GM18867 (cell line): ENCODE measurements around the gene TRMT10B.

Experiments
- ATAC-seq: cut with Tn5 transposase; IDR thresholded peaks from one replicate; pipeline ENCODE4 v1.9.1; 2021; ENCODE audit warnings: mild to moderate bottlenecking, moderate library complexity; ENCODE audit not compliant: unreplicated experiment

The TRMT10B gene

GRCh38 chr9:37753489-37754190 lies at the start of gene TRMT10B:
TRMT10B (plus strand) TSS chr9:37753805; CDS start chr9:37761932, 8,127 bp downstream.
- ATAC-seq, result peak; percentile 91

- no peak for ATAC-seq
These were observed 47.8 kb upstream of the TRMT10B start for GRCh38 chr9:37705787-37706186.

- no peak for ATAC-seq
These were observed 47.3 kb upstream of the TRMT10B start for GRCh38 chr9:37706290-37706689.

DNA sequence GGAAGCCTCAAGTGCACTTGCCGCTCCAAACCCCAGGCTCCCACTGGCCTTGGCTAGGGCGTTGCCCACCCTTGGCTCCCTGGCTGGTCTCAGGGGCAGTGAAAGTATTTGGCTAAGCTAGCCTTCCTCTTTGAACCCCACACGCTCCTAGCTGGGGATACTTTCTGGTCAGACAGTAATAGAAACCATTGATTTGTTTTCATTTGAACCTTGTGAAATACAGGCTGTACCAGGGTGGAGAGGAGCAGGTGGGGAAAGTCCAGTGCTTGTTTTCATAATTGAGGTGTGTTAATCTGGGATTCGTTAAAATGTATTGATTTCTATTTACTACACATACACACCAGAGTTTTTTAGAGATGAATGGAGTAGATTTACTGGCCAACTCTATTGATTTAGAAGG lies 45.9 kb upstream of the TRMT10B start:
- ATAC-seq, result no peak

- no peak for ATAC-seq
These were observed 43.6 kb upstream of the TRMT10B start for GRCh38 chr9:37710046-37710445.

DNA sequence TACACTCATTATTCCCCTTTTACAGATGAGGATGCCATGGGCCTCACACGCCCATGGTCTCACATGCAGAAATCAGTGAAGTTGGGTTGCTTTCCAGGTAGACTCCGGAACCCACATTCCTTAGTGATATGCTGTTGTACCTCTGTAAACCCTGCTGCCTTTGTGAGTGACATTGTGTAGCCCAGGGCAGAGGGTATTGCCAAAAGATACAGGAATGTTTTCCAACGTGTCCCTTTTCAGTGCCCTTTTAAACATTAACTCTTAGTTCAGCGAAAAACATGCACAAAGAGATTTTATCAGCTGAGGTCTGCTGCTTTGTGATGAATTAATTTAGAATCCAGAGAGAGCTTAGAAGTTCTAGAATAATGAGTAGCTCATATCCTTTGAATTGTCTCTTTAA lies 38.3 kb upstream of the TRMT10B start:
- ATAC-seq, result no peak

- no peak for ATAC-seq
These were observed 37.6 kb upstream of the TRMT10B start for GRCh38 chr9:37715991-37716505.

DNA sequence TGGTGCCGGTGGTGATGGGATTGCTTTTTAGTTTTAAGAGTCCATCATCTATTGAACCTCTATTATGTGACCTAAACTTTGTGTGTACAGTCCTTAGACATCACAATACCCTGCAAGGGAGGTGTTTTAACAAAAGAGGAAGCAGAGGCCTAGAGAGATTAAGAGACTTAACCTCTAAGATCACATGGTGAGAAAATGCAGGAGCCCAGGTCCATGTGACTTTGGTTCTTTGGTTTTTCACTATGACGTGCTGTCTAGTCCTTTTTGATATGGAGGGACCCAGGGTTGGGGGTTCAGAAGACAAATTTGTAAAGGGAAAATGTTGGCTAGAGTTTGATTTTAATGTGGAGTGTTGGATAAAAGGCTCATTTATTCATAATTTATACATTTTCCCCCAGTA lies 34.1 kb upstream of the TRMT10B start:
- no peak for ATAC-seq

GRCh38 chr9:37727013-37727412 lies 26.6 kb upstream of the TRMT10B start:
- ATAC-seq, result no peak

DNA sequence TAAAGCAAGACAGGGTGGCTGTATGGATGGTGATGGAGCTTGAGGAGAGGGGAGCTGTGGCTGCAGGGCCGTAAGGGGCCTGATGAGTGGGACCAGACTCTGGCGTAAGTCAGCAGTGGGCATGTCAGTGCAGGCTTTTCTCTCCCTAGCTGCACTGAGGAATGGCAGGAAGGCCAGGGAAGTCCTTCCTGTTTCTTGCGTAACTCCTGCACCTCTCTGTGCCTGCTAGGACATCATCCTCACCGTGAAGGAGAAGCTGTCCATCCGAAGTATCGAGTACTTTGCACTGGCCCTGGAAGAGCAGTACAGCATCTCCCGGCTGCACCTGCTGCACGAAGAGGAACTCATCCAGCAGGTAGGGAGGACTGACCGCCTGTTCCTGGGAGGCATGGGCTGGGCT lies 24.1 kb upstream of the TRMT10B start:
- ATAC-seq, result no peak

- ATAC-seq, result no peak
These were observed 23.3 kb upstream of the TRMT10B start for GRCh38 chr9:37730256-37730655.

DNA sequence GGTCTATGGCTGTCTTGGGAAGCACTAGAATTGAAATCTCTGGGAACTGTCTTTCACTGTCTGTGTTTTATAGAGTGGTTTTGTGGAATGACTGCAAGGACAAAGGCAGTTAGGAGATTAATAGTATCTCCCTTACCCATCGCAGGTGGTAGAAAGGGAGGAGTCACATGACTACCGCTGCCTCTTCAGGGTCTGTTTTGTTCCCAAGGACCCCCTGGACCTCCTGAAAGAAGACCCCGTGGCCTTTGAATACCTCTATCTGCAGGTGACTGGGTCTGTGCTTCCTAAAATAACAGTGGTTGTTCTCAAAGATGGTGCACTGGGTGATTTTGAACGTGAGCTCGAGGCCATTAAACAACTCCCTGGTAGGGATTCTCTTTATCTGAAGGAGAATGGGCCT lies 22.8 kb upstream of the TRMT10B start:
- no peak for ATAC-seq

DNA sequence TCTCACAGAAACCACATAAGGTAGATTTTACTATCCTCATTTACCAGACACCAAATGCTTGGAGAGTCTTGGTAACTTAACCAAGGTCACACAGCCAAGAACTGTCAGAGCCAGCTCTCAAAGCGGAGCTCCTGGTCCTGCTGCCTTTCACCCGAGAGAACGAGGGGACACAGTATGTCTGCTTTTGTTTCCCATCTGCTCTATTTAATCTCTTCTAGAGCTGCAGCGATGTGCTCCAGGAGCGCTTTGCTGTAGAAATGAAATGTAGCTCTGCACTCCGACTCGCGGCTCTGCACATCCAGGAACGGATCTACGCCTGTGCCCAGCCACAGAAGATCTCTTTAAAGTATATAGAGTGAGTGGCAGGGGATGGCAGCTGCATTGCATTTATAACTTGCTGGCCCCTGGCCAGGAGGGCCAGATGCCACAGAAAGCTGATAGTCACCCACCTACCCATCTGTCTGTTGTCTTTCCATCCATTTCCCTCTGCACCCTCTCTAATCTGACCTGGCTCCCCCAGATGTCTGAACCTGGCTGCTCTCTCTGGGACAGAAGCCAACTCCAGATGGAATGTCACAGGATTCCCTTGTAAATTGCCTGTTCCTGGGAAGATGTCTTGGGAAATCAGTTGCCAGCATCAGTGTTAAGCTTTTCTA lies 21.4 kb upstream of the TRMT10B start:
- ATAC-seq, result no peak

DNA sequence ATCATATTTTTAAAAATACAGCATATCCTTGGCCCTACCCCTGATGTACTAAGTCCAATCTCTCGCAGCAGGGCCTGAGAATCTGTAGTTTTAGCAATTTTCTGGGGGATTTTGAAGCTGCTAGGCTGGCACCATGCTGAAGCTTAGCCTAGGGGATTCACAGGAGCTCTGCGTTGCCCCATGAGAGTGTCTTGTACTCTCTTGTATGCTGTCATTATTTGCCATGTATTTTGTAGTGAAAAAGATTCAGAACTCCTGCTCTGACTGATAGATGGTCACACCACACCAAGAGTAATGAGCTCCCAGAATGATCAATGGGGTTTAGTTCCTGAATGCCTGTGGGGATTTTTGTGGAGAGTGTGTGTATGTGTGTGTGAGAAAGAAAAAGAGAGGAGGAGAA lies 20.7 kb upstream of the TRMT10B start:
- ATAC-seq, result no peak

DNA sequence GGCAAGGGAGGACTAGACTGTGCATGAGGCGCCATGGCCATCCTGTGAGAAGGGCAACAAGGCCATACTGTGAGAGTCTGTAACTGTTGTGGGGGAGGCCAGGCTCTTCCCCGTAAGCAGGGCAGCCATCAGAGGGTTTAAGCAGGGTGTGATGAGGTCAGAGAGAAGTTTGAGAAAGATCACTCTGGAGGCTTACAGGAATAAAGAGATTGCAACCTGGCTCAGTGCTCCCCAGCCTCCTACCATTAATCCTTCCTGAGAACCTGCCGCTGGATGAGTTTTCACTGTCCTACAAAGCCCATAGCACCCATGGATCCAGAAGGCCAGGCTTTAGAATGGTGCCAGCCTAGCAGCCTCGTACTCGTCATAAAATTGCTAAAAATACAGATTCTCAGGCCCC lies 14.4 kb upstream of the TRMT10B start:
- ATAC-seq, result no peak

- ATAC-seq, result no peak
These were observed 13.5 kb upstream of the TRMT10B start for GRCh38 chr9:37740128-37740527.

- ATAC-seq, result no peak
These were observed 12.8 kb upstream of the TRMT10B start for GRCh38 chr9:37740631-37741328.

DNA sequence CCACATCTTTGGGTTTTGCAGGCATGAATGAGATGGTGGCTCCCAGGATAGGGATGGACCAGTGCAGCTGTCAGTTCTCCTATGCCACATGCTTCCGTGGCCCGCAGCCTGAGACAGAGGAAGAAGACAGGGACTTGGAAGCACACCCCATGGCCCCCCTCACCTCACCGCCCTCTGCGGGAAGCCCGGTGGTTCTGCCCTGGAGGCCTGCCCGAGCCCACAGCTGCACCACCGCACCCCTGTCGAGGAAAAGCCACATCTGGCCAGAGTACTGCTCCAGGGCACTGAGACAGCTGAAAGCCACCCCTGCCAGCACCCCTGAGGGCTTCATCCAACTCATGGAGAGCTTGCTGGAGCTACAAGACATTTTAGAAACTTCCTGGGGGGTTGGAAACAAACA lies 7.6 kb upstream of the TRMT10B start:
- ATAC-seq, result no peak

GRCh38 chr9:37746448-37747270 lies 6.9 kb upstream of the TRMT10B start:
- ATAC-seq, result no peak

DNA sequence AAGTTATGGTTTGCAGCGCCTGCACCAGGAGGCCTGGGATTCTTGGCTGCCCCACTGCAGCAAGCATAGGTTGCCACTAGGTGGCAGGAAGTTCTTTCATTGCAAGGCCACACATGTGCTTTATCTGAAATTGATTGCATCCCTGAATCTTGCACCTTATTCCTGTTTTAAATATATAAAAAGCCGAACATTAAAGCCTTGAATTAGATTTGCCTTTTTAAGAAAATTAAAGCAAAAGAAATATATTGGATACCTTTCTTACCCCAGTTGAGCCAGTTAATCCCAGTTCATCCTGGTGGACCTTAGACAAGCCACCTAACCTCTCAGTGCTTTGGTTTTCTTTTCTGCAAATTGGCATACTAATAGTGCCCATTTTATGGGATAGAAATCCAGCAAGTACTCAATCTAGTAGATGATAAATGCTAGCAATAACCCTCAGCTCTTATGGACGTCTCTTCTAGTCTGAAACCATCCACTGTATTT lies 6.3 kb upstream of the TRMT10B start:
- ATAC-seq, result peak; percentile 58

- ATAC-seq, result no peak
These were observed 4.5 kb upstream of the TRMT10B start for GRCh38 chr9:37749129-37749528.
